Uterus (tissue), 2 donors: ENCODE data around the gene SLIT3.

Experiments used
- CTCF ChIP-seq, 4 experiments: fragments of 200-600 bp in 2 of 4; fragments of 450-650 bp in 2 of 4; sonication (generic) in 2 of 4; IDR thresholded peaks; one replicate each; pipeline ENCODE4 v1.5.1; 2016 to 2019; ENCODE audit warnings: antibody characterized with exemption in 4 of 4, mild to moderate bottlenecking in 2 of 4, moderate library complexity in 1 of 4
- POLR2A ChIP-seq, 2 donors: fragments of 450-650 bp; IDR thresholded peaks; one replicate each; pipeline ENCODE4 v1.6.1; 2016; ENCODE audit warnings: antibody characterized with exemption in 2 of 2, mild to moderate bottlenecking in 1 of 2, moderate library complexity in 1 of 2

- TF ChIP-seq CTCF (IDR thresholded peaks at IDR 0.05) = no peak
- TF ChIP-seq POLR2A (IDR thresholded peaks at IDR 0.05) = no peak
Measured at GRCh38 chr5:169052207-169052606, 248.7 kb downstream of the SLIT3 start.
